ENCODE measurements around the gene TACR1.

GRCh38 chr2:75237296-75237695 is 38.0 kb upstream of the TACR1 start:
- TF ChIP-seq CTCF (IDR thresholded peaks at IDR 0.05) = no peak
- TF ChIP-seq POLR2AphosphoS5 (IDR thresholded peaks at IDR 0.05) = no peak
- no peak for TF ChIP-seq POLR2A (IDR thresholded peaks at IDR 0.05)
- TF ChIP-seq EP300 (IDR thresholded peaks at IDR 0.05) = no peak
